ENCODE results near the gene USP9X.
"Not testable (repeated sequence)": the region's sequence is repeated elsewhere in the genome, so short reads cannot be mapped to it uniquely, and the experiment has no call there.

Gene USP9X

GRCh38 chrX:41186946-41187345, 101.7 kb downstream of the USP9X start:
- not testable (repeated sequence) for DNase-seq (ENCODE audit: low spot score)

- no peak for DNase-seq (ENCODE audit: low spot score)
These were observed 103.9 kb downstream of the USP9X start for GRCh38 chrX:41189156-41189555.

GRCh38 chrX:41192880-41193279, 107.6 kb downstream of the USP9X start:
- DNase-seq (ENCODE audit: low spot score) = no peak

- DNase-seq (ENCODE audit: low spot score) = no peak
These were observed 113.2 kb downstream of the USP9X start for GRCh38 chrX:41198410-41198809.

- no peak for DNase-seq (ENCODE audit: low spot score)
These were observed 115.5 kb downstream of the USP9X start for GRCh38 chrX:41200785-41201184.

- DNase-seq (ENCODE audit: low spot score) = no peak
These were observed 124.6 kb downstream of the USP9X start for GRCh38 chrX:41209853-41210252.

- DNase-seq (ENCODE audit: low spot score) = no peak
These were observed 139.4 kb downstream of the USP9X start for GRCh38 chrX:41224605-41225004.

- DNase-seq (ENCODE audit: low spot score) = no peak
These were observed 148.7 kb downstream of the USP9X start for GRCh38 chrX:41233988-41234387.

GRCh38 chrX:41234471-41234870, 149.2 kb downstream of the USP9X start:
- DNase-seq (ENCODE audit: low spot score) = not testable (repeated sequence)

- no peak for DNase-seq (ENCODE audit: low spot score)
These were observed 149.7 kb downstream of the USP9X start for GRCh38 chrX:41234962-41235361.

- DNase-seq (ENCODE audit: low spot score) = no peak
These were observed 151.4 kb downstream of the USP9X start for GRCh38 chrX:41236629-41237028.

- no peak for DNase-seq (ENCODE audit: low spot score)
These were observed 155.3 kb downstream of the USP9X start for GRCh38 chrX:41240509-41240908.

- DNase-seq (ENCODE audit: low spot score) = no peak
These were observed 156.7 kb downstream of the USP9X start for GRCh38 chrX:41241962-41242361.

GRCh38 chrX:41245641-41246040, 160.4 kb downstream of the USP9X start:
- DNase-seq (ENCODE audit: low spot score) = no peak

- DNase-seq (ENCODE audit: low spot score) = no peak
These were observed 165.6 kb downstream of the USP9X start for GRCh38 chrX:41250867-41251266.

GRCh38 chrX:41257801-41258200, 172.6 kb downstream of the USP9X start:
- no peak for DNase-seq (ENCODE audit: low spot score)

- no peak for DNase-seq (ENCODE audit: low spot score)
These were observed 173.0 kb downstream of the USP9X start for GRCh38 chrX:41258226-41258625.

- DNase-seq (ENCODE audit: low spot score) = no peak
These were observed 173.6 kb downstream of the USP9X start for GRCh38 chrX:41258871-41259270.

- no peak for DNase-seq (ENCODE audit: low spot score)
These were observed 174.3 kb downstream of the USP9X start for GRCh38 chrX:41259516-41259915.

- DNase-seq (ENCODE audit: low spot score) = no peak
These were observed 180.4 kb downstream of the USP9X start for GRCh38 chrX:41265615-41266014.

- no peak for DNase-seq (ENCODE audit: low spot score)
These were observed 188.4 kb downstream of the USP9X start for GRCh38 chrX:41273638-41274037.

GRCh38 chrX:41275661-41276609, 190.7 kb downstream of the USP9X start:
- DNase-seq (ENCODE audit: low spot score) = peak; percentile 50

GRCh38 chrX:41276661-41277506, 191.6 kb downstream of the USP9X start:
- DNase-seq (ENCODE audit: low spot score) = no peak
